SK-N-SH treated with all-trans-retinoic acid at 6 μM for 48 hours (cell line): Measurements from ENCODE around the gene ERMARD.

ENCODE experiments used
- ARNTL ChIP-seq: fragments of 450-650 bp; formaldehyde crosslinking; IDR thresholded peaks from 2 replicates; pipeline ENCODE4 v1.5.0; 2020; ENCODE audit warnings: low read depth, mild to moderate bottlenecking, moderate library complexity, borderline replicate concordance
- BACH2 ChIP-seq: fragments of 250-450 bp; sonication (Bioruptor Pico); IDR thresholded peaks from 2 replicates; pipeline ENCODE4 v1.9.0; 2021; ENCODE audit warnings: mild to moderate bottlenecking, borderline replicate concordance
- CSRNP3 ChIP-seq: fragments of 250-450 bp; sonication (Bioruptor Pico); IDR thresholded peaks from 2 replicates; pipeline ENCODE4 v1.5.1; 2021; ENCODE audit warnings: mild to moderate bottlenecking, moderate library complexity
- ESRRG ChIP-seq: fragments of 250-450 bp; sonication (Bioruptor Pico); IDR thresholded peaks from 2 replicates; pipeline ENCODE4 v1.6.1; 2021; ENCODE audit warnings: mild to moderate bottlenecking
- GLIS3 ChIP-seq: fragments of 250-450 bp; sonication (Bioruptor Pico); IDR thresholded peaks from 2 replicates; pipeline ENCODE4 v1.5.0; 2020; ENCODE audit warnings: mild to moderate bottlenecking, moderate library complexity
- ISL1 ChIP-seq: fragments of 250-450 bp; sonication (Bioruptor Pico); IDR thresholded peaks from 2 replicates; pipeline ENCODE4 v2.1.2; 2022; ENCODE audit warnings: mild to moderate bottlenecking, moderate library complexity
- PATZ1 ChIP-seq: fragments of 250-450 bp; sonication (Bioruptor Pico); IDR thresholded peaks from 2 replicates; pipeline ENCODE4 v1.8.0; 2020; ENCODE audit warnings: mild to moderate bottlenecking, moderate library complexity, borderline replicate concordance
- PPARA ChIP-seq: fragments of 250-450 bp; sonication (Bioruptor Pico); IDR thresholded peaks from 2 replicates; pipeline ENCODE4 v1.5.0; 2020; ENCODE audit warnings: mild to moderate bottlenecking, borderline replicate concordance
- RARB ChIP-seq: fragments of 250-450 bp; sonication (Bioruptor Pico); IDR thresholded peaks from 2 replicates; pipeline ENCODE4 v1.8.0; 2021; ENCODE audit warnings: mild to moderate bottlenecking, moderate library complexity
- ZC3H10 ChIP-seq: fragments of 250-450 bp; sonication (Bioruptor Pico); IDR thresholded peaks from 2 replicates; pipeline ENCODE4 v1.5.1; 2021; ENCODE audit warnings: mild to moderate bottlenecking, moderate library complexity
- ZFP30 ChIP-seq: fragments of 450-650 bp; formaldehyde crosslinking; IDR thresholded peaks from 2 replicates; pipeline ENCODE4 v1.5.0; 2022; ENCODE audit warnings: mild to moderate bottlenecking, moderate library complexity
- ZNF8 ChIP-seq: fragments of 450-650 bp; formaldehyde crosslinking; IDR thresholded peaks from 2 replicates; pipeline ENCODE4 v1.5.0; 2020; ENCODE audit warnings: mild to moderate bottlenecking, moderate library complexity
- TF ChIP-seq, protein P1 (sequence below): fragments of 250-450 bp; sonication (Bioruptor Pico); IDR thresholded peaks from 2 replicates; pipeline ENCODE4 v1.8.0; 2021; ENCODE audit warnings: low read depth, mild to moderate bottlenecking, moderate library complexity, borderline replicate concordance
- TF ChIP-seq, protein P2 (sequence below): fragments of 250-450 bp; sonication (Bioruptor Pico); IDR thresholded peaks from 2 replicates; pipeline ENCODE4 v1.5.0; 2020; ENCODE audit warnings: mild to moderate bottlenecking, moderate library complexity

DNA sequence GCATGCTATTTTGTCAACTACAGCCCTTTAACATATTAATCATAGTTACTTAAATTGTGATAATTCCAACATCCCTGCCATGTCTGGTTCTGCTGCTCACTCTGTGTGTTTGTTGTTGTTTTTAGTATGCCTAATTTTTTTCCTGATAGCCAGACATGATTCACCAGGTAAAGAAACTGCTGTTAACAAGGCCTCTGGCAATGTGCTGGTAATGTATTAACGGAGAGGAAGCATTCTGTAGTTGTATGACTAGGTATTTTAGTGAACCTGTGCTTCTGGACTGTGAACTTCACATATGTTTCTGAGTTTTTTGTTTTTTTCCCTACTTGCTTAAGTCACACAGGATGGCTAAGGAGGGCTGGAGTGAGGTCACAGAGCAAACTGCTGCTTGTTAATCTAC is 4.9 kb upstream of the ERMARD start:
- TF ChIP-seq PPARA (no peak), ISL1 (CRISPR knock-in tag) (no peak), BACH2 (CRISPR knock-in tag) (no peak), ZFP30 (CRISPR knock-in tag) (no peak), ZNF8 (CRISPR knock-in tag) (no peak), GLIS3 (no peak), RARB (CRISPR knock-in tag) (no peak), CSRNP3 (CRISPR knock-in tag) (no peak), ZC3H10 (no peak), ARNTL (CRISPR knock-in tag) (no peak), ESRRG (CRISPR knock-in tag) (no peak), PATZ1 (no peak)
- TF ChIP-seq, protein P1, sequence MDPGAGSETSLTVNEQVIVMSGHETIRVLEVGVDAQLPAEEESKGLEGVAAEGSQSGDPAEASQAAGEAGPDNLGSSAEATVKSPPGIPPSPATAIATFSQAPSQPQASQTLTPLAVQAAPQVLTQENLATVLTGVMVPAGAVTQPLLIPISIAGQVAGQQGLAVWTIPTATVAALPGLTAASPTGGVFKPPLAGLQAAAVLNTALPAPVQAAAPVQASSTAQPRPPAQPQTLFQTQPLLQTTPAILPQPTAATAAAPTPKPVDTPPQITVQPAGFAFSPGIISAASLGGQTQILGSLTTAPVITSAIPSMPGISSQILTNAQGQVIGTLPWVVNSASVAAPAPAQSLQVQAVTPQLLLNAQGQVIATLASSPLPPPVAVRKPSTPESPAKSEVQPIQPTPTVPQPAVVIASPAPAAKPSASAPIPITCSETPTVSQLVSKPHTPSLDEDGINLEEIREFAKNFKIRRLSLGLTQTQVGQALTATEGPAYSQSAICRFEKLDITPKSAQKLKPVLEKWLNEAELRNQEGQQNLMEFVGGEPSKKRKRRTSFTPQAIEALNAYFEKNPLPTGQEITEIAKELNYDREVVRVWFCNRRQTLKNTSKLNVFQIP (CRISPR knock-in tag) = no peak
- TF ChIP-seq, protein P2, sequence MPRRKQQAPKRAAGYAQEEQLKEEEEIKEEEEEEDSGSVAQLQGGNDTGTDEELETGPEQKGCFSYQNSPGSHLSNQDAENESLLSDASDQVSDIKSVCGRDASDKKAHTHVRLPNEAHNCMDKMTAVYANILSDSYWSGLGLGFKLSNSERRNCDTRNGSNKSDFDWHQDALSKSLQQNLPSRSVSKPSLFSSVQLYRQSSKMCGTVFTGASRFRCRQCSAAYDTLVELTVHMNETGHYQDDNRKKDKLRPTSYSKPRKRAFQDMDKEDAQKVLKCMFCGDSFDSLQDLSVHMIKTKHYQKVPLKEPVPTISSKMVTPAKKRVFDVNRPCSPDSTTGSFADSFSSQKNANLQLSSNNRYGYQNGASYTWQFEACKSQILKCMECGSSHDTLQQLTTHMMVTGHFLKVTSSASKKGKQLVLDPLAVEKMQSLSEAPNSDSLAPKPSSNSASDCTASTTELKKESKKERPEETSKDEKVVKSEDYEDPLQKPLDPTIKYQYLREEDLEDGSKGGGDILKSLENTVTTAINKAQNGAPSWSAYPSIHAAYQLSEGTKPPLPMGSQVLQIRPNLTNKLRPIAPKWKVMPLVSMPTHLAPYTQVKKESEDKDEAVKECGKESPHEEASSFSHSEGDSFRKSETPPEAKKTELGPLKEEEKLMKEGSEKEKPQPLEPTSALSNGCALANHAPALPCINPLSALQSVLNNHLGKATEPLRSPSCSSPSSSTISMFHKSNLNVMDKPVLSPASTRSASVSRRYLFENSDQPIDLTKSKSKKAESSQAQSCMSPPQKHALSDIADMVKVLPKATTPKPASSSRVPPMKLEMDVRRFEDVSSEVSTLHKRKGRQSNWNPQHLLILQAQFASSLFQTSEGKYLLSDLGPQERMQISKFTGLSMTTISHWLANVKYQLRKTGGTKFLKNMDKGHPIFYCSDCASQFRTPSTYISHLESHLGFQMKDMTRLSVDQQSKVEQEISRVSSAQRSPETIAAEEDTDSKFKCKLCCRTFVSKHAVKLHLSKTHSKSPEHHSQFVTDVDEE (CRISPR knock-in tag) = no peak
